Activated gamma-delta T cell treated with anti-CD3 and anti-CD28 coated beads, Interleukin-2, amount 50 U/mL, for 16 hours (primary cell): ENCODE measurements around the gene ZNF367.
"Not testable (repeated sequence)": the region's sequence is repeated elsewhere in the genome, so short reads cannot be mapped to it uniquely, and the experiment has no call there.

Experiments
- DNase-seq: peaks from one replicate; pipeline ENCODE4 v3.0.0-alpha.2; 2020; ENCODE audit warnings: low read depth

ZNF367 gene

DNA sequence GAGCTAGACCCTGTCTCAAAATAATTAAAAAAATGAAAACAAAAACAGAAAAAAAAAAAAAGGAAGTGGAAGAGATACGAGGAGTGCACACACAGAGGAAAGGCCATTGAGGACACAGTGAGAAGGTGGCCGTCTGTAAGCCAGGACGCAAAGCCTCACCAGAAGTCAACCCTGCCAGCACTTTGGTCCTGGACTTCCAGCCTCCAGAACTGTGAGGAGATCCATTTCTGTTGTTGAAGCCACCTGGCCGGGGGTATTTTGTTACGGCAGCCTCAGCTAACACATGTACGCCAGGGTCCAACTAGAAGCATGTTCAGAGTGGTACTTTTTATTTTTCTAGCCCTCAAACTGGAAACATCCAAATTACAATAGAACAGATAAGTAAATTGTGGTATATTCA, 56.5 kb downstream of the ZNF367 start:
- no peak for DNase-seq

DNA sequence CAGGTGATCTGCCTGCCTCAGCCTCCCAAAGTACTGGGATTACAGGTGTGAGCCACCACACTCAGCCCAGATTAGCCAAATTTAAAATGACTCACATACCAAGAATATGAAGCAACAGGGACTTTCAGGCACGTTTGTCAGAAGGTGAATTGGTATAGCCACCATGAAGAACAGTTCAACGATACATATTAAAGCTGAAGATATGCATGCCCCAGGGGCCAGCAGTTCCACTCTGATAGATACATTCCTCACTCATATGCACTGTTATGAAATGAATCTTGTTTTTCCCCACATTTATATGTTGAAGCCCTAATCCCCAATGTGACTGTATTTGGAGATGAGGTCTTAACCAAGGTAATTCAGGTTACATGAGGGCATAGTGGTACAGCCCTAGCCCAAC, 57.2 kb downstream of the ZNF367 start:
- no peak for DNase-seq

DNA sequence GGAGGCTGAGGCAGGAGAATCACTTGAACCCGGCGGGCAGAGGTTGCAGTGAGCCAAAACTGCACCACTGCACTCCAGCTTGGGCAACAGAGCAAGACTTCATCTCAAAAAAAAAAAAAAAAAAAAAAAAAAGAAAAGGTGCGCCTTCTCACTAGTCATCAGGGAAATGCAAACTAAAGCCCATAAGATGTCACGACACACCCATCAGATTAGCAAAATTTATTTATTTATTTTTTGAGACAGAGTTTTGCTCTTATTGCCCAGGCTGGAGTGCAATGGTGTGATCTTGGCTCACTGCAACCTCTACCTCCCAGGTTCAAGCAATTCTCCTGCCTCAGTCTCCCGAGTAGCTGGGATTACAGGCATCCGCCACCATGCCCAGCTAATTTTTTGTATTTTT, 57.6 kb downstream of the ZNF367 start:
- not testable (repeated sequence) for DNase-seq

DNA sequence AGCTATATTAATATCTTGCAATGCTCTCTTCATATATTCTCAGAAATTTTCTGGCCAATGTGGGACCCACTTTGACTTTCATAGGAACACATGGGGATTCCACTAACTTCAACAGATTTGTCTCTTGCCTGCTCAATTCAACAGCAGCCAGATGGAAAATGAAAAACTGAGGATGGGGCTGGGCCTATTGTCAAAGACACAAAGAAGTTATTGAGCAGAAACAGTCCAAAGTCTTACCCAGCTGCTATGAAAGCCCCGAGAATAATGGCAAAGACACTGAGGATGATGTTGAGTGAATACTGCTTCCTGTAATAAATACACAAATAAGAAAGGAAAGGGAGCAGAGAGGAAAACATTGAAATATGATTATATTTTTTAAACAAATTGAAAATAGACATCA, 67.3 kb downstream of the ZNF367 start:
- no peak for DNase-seq

DNA sequence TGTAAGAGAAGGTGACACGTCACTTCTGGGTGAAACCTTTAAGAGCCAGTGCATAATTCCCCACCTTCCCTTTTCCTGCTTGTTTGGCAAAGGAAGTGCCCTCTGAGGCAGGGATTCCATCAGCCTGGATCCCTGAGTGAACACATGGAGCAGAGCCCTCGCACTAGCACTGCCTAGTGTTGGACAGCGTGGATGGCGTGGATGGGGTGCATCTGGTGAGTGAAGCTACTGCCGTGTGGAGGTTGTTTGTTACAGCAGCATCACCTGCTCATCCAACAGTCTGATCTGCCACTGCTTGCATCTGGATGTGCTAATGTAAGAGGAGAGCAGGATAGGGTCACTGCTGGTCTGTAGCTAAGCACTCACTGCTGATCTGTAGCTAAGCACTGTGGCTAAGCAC, 69.9 kb downstream of the ZNF367 start:
- DNase-seq, result no peak

DNA sequence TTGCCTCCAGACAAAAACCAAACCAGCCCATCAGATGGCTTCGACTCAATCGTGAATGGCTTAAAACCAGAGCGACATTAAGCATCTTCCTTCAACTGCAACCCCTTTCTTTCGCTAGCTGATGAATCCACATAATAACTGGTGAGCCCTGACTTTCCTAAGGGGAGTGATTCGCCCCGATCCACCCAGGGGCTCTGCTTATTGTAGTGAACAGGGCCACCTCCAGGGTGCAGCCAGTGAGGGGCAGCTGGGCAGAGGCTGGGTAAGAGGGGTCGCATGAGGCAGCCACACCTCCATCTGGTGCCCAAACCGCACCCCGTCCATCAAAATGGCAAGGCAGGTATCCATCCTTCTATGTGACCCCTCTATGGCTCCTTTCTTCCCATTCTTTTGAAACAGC, 72.6 kb downstream of the ZNF367 start:
- DNase-seq, result no peak

DNA sequence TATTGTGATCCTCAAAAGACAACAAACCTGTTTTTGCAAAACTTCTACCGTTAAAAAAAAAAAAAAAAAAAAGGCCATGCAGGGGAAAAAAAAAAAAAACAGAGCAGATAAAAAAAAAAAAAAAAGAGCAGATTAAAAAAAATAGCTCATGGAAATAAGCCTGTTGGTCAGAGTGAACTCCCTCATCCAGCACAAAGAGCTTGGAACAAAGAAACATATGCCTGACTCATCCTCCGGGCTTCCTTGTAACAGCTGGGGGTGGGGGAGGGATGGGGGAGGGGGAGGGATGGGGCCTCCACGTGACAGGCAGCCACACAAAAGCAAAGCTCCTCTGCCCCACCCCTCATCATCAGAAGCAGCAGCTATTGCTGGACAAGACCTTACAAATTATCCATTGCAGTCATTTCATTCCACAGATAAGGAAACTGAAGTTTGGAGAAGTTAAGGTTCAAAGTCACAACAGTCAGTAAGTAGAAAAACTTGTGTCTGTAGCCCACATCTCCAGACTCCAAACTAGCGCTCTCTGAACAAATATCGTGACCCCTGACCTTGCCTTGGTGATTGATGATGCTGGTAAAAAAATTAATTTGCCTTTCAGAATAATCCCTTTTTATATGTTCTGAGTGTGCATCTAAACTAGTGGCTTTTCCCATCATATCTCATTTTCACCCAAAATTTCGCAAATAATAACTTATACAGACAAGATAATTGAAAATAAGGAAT, 73.6 kb downstream of the ZNF367 start:
- DNase-seq, result no peak

DNA sequence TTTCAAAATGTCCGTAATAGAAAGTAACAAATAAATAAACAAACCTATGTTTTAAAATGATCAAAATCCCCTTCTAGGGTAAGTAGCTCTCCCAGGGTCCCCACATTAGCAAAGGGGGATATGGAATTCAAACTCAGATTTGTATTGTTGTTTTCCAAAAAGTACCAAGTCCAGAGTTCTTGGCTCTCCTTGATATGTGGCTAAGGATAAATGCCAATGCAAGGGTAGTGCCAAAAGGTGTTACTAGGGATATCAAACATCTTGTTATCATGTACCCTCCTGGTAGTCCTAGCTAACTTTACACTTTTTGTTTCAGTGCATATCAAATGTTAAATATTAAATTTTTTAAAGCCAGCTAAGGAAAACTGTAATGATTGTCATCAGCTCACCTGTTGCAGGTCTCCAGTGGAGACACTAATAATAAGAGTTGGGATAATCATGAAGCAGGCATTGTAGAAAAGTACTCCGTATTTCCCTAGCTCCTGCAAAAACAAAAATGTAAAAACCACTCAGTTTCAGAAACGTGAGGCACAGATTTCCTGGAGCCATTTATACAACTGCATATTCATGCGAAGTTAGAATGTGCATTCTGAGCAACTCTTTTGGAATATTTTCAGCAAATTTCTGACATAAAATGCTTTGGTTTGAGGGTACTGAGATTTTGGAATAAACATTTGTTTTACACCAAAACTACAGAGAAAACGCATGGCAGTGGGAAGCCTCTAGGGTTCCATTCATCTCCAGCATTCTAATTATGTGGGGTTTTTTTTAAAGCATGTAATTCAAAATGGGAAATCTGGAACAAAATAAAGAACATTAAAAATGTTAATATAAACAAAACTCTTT, 74.4 kb downstream of the ZNF367 start:
- no peak for DNase-seq

DNA sequence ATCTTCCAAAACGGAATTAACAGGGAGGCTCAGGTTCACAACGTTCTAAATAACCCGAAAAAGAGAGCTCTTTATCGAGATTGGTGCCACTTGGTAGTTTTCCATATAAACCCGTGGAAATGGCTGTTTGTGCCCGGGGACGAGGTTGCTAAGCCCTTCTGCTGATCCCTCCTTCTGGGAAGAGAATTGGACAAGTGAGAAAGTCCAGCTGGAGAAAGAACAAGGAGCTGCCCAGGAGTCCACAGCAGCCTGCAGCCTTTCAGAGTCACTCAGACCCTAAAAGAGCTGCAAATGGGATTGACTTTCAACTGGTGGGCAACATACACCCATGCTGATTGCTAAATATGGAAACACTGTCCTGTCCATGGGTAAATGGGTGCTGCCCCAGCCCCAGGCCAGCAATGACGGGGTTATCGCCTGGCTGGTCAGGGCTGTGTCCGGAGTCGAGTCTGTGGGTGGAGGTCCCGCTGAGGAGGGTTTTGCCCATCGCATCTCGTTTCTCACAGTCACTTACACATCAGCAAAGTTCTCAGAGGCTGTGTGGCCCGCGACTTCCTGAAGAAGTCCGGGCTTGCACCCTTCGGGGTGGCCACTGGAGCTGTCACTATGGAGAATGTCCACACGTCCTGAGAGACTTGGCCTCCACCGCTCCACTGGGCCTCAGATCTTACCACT, 75.5 kb downstream of the ZNF367 start:
- DNase-seq, result no peak

DNA sequence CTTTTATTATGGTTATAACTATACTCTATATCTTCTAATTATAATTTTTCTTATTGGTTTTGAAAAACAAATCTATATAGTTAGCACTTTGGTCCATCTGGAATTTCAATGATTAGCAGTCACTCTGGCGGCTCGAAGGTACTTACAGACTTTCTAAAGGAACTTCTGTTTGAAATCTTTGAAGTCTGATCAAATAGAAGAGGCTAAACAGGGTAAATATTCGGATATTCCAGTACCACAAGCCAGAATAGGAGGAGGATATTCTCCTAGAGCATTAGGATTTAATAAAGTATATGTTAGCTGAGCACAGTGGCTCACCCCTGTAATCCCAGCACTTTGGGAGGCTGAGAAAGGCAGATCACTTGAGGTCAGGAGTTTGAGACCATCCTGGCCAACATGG, 77.5 kb downstream of the ZNF367 start:
- DNase-seq, result no peak

DNA sequence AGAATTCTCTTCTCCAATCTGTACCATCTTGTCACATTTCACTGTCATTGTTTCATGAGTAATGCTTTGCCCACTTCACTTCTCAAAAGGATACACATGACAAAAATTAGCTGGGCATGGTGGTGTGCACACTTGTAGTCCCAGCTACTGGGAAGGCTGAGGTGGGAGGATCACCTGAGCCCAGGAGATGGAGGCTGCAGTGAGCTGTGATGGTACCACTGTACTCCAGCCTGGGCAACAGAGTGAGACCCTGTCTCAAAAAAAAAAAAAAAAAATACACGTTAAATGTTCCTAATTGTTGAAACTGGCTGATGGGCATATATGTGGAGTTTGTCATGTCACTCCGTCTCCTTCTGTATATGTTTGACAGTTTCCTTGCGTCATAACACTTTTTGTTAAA, 79.9 kb downstream of the ZNF367 start:
- no peak for DNase-seq
